Endothelial cell of umbilical vein (primary cell): Measurements from ENCODE around the gene PRF1. TPM values are rescaled to one million over a fixed set of nuclear protein-coding genes. Genes with fewer than 3 reads are reported as not detected.

Source experiments
- BruUV-seq: library from RNA; stranded (reverse); fragments of 400-500 nt; replicated peaks from 2 replicates; lab custom pipeline; 2021; lab: Mats Ljungman, UMichigan
- CTCF ChIA-PET: fragments of 300-600, 350-600 bp; sonication (Branson Sonifier 250); formaldehyde crosslinking; loops from one replicate; lab custom pipeline; 2021; ENCODE audit warnings: antibody characterized with exemption, inconsistent platforms; lab: Charles Lee
- POLR2A ChIA-PET: fragments of 300-600, 350-600 bp; sonication (Branson Sonifier 250); formaldehyde crosslinking; loops from one replicate; lab custom pipeline; 2021; ENCODE audit warnings: antibody characterized with exemption, inconsistent platforms; lab: Charles Lee
- DNase-seq: peaks from one replicate; pipeline ENCODE4 v3.0.0-alpha.2; 2011; ENCODE audit warnings: low read depth, low spot score
- FAIRE-seq: peaks from 2 replicates; lab custom pipeline; 2011; peaks lifted over from hg19 to GRCh38; lab: Jason Lieb, UNC
- H2AFZ ChIP-seq: 2 replicates; pipeline ENCODE4 v1.6.0; 2012; ENCODE audit warnings: low read depth, low read length, control low read depth, inconsistent platforms
- H3K27ac ChIP-seq: 2 replicates; pipeline ENCODE4 v1.5.1; 2011; ENCODE audit warnings: low read depth, mild to moderate bottlenecking, control low read depth, low read length, moderate library complexity; ENCODE audit not compliant: insufficient read depth
- H3K27me3 ChIP-seq, 2 experiments: 2 replicates each; pipeline versions ENCODE4 v1.6.0 to v1.6.1; 2011; ENCODE audit warnings: low read length in 2 of 2, mixed read lengths in 1 of 2; ENCODE audit not compliant: control insufficient read depth in 2 of 2, insufficient read depth in 2 of 2
- H3K36me3 ChIP-seq, 2 experiments: 2 replicates in 1 of 2; 3 replicates in 1 of 2; pipeline ENCODE4 v1.5.1; 2011; ENCODE audit warnings: low read length in 2 of 2, mild to moderate bottlenecking in 1 of 2, moderate library complexity in 1 of 2; ENCODE audit not compliant: control insufficient read depth in 2 of 2, insufficient read depth in 2 of 2; ENCODE audit errors: extremely low read depth in 1 of 2
- H3K4me1 ChIP-seq: 3 replicates; pipeline ENCODE4 v1.5.1; 2011; ENCODE audit warnings: mild to moderate bottlenecking, low read length; ENCODE audit not compliant: control insufficient read depth, insufficient read depth; ENCODE audit errors: extremely low read depth
- H3K4me2 ChIP-seq: 2 replicates; pipeline ENCODE4 v1.6.1; 2011; ENCODE audit warnings: low read length, control low read depth, mixed read lengths; ENCODE audit not compliant: insufficient read depth
- H3K4me3 ChIP-seq, 3 experiments: fragments of 200-600 bp in 1 of 3; sonication (generic), shearing (Covaris generic) in 1 of 3; replicated peaks in 1 of 3; 2 replicates each; pipeline ENCODE4 v1.5.1; 2011 to 2016; ENCODE audit warnings: control low read depth in 3 of 3, low read length in 3 of 3, mild to moderate bottlenecking in 2 of 3, inconsistent platforms in 1 of 3, low read depth in 1 of 3, moderate library complexity in 1 of 3; ENCODE audit not compliant: insufficient read depth in 1 of 3
- H3K79me2 ChIP-seq: 2 replicates; pipeline ENCODE4 v1.6.0; 2012; ENCODE audit warnings: low read length, inconsistent platforms; ENCODE audit not compliant: control insufficient read depth, insufficient read depth
- H3K9ac ChIP-seq: replicated peaks from 2 replicates; pipeline ENCODE3; 2011; ENCODE audit warnings: low read length, control low read depth; ENCODE audit not compliant: insufficient read depth; ENCODE audit errors: extremely low read depth
- H3K9me1 ChIP-seq: replicated peaks from 3 replicates; pipeline ENCODE4 v1.6.0; 2011; ENCODE audit warnings: mild to moderate bottlenecking, low read length; ENCODE audit not compliant: control insufficient read depth, insufficient read depth; ENCODE audit errors: extremely low read depth
- H3K9me3 ChIP-seq: replicated peaks from 2 replicates; pipeline ENCODE4 v1.5.1; 2012; ENCODE audit warnings: low read length, inconsistent platforms; ENCODE audit not compliant: control insufficient read depth, insufficient read depth
- H4K20me1 ChIP-seq: replicated peaks from 2 replicates; pipeline ENCODE3; 2011; ENCODE audit warnings: mild to moderate bottlenecking, low read length; ENCODE audit not compliant: control insufficient read depth, insufficient read depth; ENCODE audit errors: extremely low read depth
- CTCF ChIP-seq, 2 donors: IDR thresholded peaks; 1 replicate in 1 of 2; 2 replicates in 1 of 2; pipeline ENCODE4 v1.5.1; 2011; ENCODE audit warnings: low read length in 2 of 2, mild to moderate bottlenecking in 2 of 2, moderate library complexity in 2 of 2, control low read depth in 1 of 2, inconsistent platforms in 1 of 2, low read depth in 1 of 2; ENCODE audit not compliant: insufficient read depth in 1 of 2; ENCODE audit errors: extremely low read depth in 1 of 2
- EZH2 ChIP-seq: IDR thresholded peaks from 2 replicates; pipeline ENCODE4 v1.6.1; 2012; ENCODE audit warnings: borderline replicate concordance, low read depth, mild to moderate bottlenecking, moderate library complexity, low read length, inconsistent platforms; ENCODE audit not compliant: severe bottlenecking
- FOS ChIP-seq: IDR thresholded peaks from 2 replicates; pipeline ENCODE4 v1.6.1; 2011; ENCODE audit warnings: mild to moderate bottlenecking, low read length, moderate library complexity, borderline replicate concordance; ENCODE audit not compliant: insufficient read depth
- GATA2 ChIP-seq: IDR thresholded peaks from 2 replicates; pipeline ENCODE4 v1.7.0; 2011; ENCODE audit warnings: low read depth, mild to moderate bottlenecking, moderate library complexity, mixed read lengths, low read length; ENCODE audit not compliant: insufficient read length, insufficient read depth
- JUN ChIP-seq: IDR thresholded peaks from 2 replicates; pipeline ENCODE4 v1.6.1; 2011; ENCODE audit warnings: borderline replicate concordance, low read depth; ENCODE audit not compliant: insufficient read length, insufficient read depth
- MAX ChIP-seq: IDR thresholded peaks from 2 replicates; pipeline ENCODE4 v1.6.1; 2011; ENCODE audit not compliant: insufficient read depth, insufficient read length
- MYC ChIP-seq: IDR thresholded peaks from one replicate; pipeline ENCODE4 v1.6.1; 2011; ENCODE audit warnings: mild to moderate bottlenecking, low read depth, low read length
- POLR2A ChIP-seq: IDR thresholded peaks from 2 replicates; pipeline ENCODE4 v1.6.1; 2012; ENCODE audit warnings: low read depth, mild to moderate bottlenecking, control low read depth, low read length
- POLR2AphosphoS5 ChIP-seq: IDR thresholded peaks from 2 replicates; pipeline ENCODE4 v1.6.1; 2012; ENCODE audit warnings: low read depth, mild to moderate bottlenecking, control low read depth, low read length, moderate library complexity; ENCODE audit not compliant: insufficient read depth
- dilution Hi-C: fragments of 300-500 bp; cut with MboI; formaldehyde crosslinking; loops from one replicate; pipeline ENCODE4 v1.15.0; 2019; ENCODE audit warnings: low sequenced_read_pairs; ENCODE audit not compliant: extremely low pct_ligation_motif_present
- intact Hi-C: fragments of 100-400 bp; cut with micrococcal nuclease; formaldehyde crosslinking; loops from one replicate; pipeline ENCODE4 v1.10.0; 2022
- polyA plus RNA-seq, 4 experiments: library from polyadenylated mRNA; depleted of rRNA in 3 of 4; stranded (reverse) in 3 of 4; unstranded in 1 of 4; fragments of >200 nt; gene quantifications; 2 replicates each; pipeline versions ENCODE4 v1.2.1 to v1.2.3, GENCODE V29; 2011 to 2012; ENCODE audit warnings: missing spikeins in 1 of 4
- total RNA-seq: library from RNA; stranded (reverse); gene quantifications from 2 replicates; pipeline ENCODE4 v1.2.3, GENCODE V29; 2021

The PRF1 gene
- total and polyA plus RNA-seq, 2 donors (not counting 3 experiments of a cell fraction or from before 2014, with no cell fraction given) = not detected

- H3K4me3 ChIP-seq = no peak overlapping the region
- FAIRE-seq (no peak), DNase-seq (no peak)
- intact Hi-C loops (no loop called here), dilution Hi-C loops (no loop called here)
- no peaks in the 10 kb centered on the region for H3K9me1 ChIP-seq
- no peak overlapping the region for H3K9ac ChIP-seq
- no TSS peak for BruUV-seq
- H3K27me3 ChIP-seq = peaks cover 0 to 6% of the 10 kb centered on the region in 2 experiments
- ChIA-PET CTCF (no interaction called here), POLR2A (no interaction called here)
- no peak overlapping the region for H3K4me2 ChIP-seq
- H3K36me3 ChIP-seq = no peaks in the 10 kb centered on the region
- H3K79me2 ChIP-seq = no peaks in the 10 kb centered on the region
- H3K27ac ChIP-seq = no peak overlapping the region
- H4K20me1 ChIP-seq = no peaks in the 10 kb centered on the region
- H3K9me3 ChIP-seq = no peaks in the 10 kb centered on the region
- TF ChIP-seq EZH2 (no peak), POLR2A (no peak), JUN (no peak), MAX (no peak), FOS (no peak), CTCF (IDR thresholded peaks at IDR 0.05; ENCODE audit: extremely low read depth in 1 of 2, insufficient read depth in 1 of 2, low read depth in 1 of 2, low read length in 2 of 2) (no peak), POLR2AphosphoS5 (no peak), MYC (no peak), GATA2 (no peak)
- H3K4me1 ChIP-seq = no peaks in the 10 kb centered on the region
- no peak overlapping the region for H2AFZ ChIP-seq
Observed at GRCh38 chr10:70576803-70577517, 25.6 kb downstream of the PRF1 start.
